SK-N-SH treated with all-trans-retinoic acid at 6 μM for 48 hours (cell line): ENCODE results near the gene NUDT4B.
"Not testable (repeated sequence)": the region's sequence is repeated elsewhere in the genome, so short reads cannot be mapped to it uniquely, and the experiment has no call there.

Experiments
- ARNTL ChIP-seq: fragments of 450-650 bp; formaldehyde crosslinking; IDR thresholded peaks from 2 replicates; pipeline ENCODE4 v1.5.0; 2020; ENCODE audit warnings: low read depth, mild to moderate bottlenecking, moderate library complexity, borderline replicate concordance
- CSDC2 ChIP-seq: fragments of 250-450 bp; sonication (Bioruptor Pico); IDR thresholded peaks from 2 replicates; pipeline ENCODE4 v1.5.0; 2020; ENCODE audit warnings: mild to moderate bottlenecking, moderate library complexity
- ESRRG ChIP-seq: fragments of 250-450 bp; sonication (Bioruptor Pico); IDR thresholded peaks from 2 replicates; pipeline ENCODE4 v1.6.1; 2021; ENCODE audit warnings: mild to moderate bottlenecking
- GLIS3 ChIP-seq: fragments of 250-450 bp; sonication (Bioruptor Pico); IDR thresholded peaks from 2 replicates; pipeline ENCODE4 v1.5.0; 2020; ENCODE audit warnings: mild to moderate bottlenecking, moderate library complexity
- ISL1 ChIP-seq: fragments of 250-450 bp; sonication (Bioruptor Pico); IDR thresholded peaks from 2 replicates; pipeline ENCODE4 v2.1.2; 2022; ENCODE audit warnings: mild to moderate bottlenecking, moderate library complexity
- OSR1 ChIP-seq: fragments of 250-450 bp; sonication (Bioruptor Pico); IDR thresholded peaks from 2 replicates; pipeline ENCODE4 v1.8.0; 2022; ENCODE audit warnings: moderate library complexity, mild to moderate bottlenecking, inconsistent platforms
- RARB ChIP-seq: fragments of 250-450 bp; sonication (Bioruptor Pico); IDR thresholded peaks from 2 replicates; pipeline ENCODE4 v1.8.0; 2021; ENCODE audit warnings: mild to moderate bottlenecking, moderate library complexity
- SNAI2 ChIP-seq: fragments of 250-450 bp; sonication (Bioruptor Pico); IDR thresholded peaks from 2 replicates; pipeline ENCODE4 v1.5.0; 2020; ENCODE audit warnings: mild to moderate bottlenecking, moderate library complexity
- ZFP3 ChIP-seq: fragments of 250-450 bp; sonication (Bioruptor Pico); IDR thresholded peaks from 2 replicates; pipeline ENCODE4 v1.5.0; 2020; ENCODE audit warnings: mild to moderate bottlenecking, moderate library complexity
- ZFP30 ChIP-seq: fragments of 450-650 bp; formaldehyde crosslinking; IDR thresholded peaks from 2 replicates; pipeline ENCODE4 v1.5.0; 2022; ENCODE audit warnings: mild to moderate bottlenecking, moderate library complexity
- ZNF565 ChIP-seq: fragments of 450-650 bp; formaldehyde crosslinking; conservative IDR thresholded peaks from 2 replicates; pipeline ENCODE4 v1.5.0; 2020; ENCODE audit warnings: low read depth, mild to moderate bottlenecking, moderate library complexity
- TF ChIP-seq, protein P1 (sequence below): fragments of 250-450 bp; sonication (Bioruptor Pico); IDR thresholded peaks from 2 replicates; pipeline ENCODE4 v1.8.0; 2020; ENCODE audit warnings: mild to moderate bottlenecking, moderate library complexity, borderline replicate concordance
- TF ChIP-seq, protein P2 (sequence below): fragments of 250-450 bp; sonication (Bioruptor Pico); IDR thresholded peaks from 2 replicates; pipeline ENCODE4 v1.5.1; 2020; ENCODE audit warnings: low read depth, mild to moderate bottlenecking, moderate library complexity

DNA sequence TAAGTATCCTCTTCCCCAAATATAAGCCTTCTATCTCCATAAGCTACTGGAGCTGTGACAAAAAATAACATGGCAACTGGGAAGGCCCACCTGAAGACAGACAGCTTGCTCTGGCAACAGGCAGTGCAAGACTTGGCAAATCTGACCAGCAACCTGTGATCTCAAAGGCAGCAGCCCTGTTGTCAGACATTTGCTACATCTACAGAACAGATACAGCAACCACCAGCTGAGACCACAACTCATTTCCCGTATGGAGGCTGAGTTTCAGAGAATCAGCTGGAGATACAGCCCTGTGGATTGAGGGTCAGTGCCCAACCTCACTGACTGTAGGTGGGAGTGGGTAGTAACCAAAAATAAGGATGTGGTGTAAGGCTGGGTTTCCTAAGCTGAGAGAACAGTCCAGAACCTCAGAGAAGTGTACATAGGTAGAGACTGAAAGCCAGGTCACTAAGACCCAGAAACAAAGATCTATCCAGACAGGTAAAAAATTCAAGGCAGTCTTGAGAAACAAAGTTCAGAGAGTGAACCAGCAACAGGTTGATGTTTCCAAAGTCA lies 31.5 kb upstream of the NUDT4B start:
- TF ChIP-seq RARB (CRISPR knock-in tag); CSDC2; ZFP30 (CRISPR knock-in tag); SNAI2; GLIS3 (CRISPR knock-in tag); ESRRG; ZNF565 (CRISPR knock-in tag); ZFP3 (CRISPR knock-in tag); OSR1; ISL1 (CRISPR knock-in tag); ARNTL: not testable (repeated sequence)
- TF ChIP-seq, protein P1, sequence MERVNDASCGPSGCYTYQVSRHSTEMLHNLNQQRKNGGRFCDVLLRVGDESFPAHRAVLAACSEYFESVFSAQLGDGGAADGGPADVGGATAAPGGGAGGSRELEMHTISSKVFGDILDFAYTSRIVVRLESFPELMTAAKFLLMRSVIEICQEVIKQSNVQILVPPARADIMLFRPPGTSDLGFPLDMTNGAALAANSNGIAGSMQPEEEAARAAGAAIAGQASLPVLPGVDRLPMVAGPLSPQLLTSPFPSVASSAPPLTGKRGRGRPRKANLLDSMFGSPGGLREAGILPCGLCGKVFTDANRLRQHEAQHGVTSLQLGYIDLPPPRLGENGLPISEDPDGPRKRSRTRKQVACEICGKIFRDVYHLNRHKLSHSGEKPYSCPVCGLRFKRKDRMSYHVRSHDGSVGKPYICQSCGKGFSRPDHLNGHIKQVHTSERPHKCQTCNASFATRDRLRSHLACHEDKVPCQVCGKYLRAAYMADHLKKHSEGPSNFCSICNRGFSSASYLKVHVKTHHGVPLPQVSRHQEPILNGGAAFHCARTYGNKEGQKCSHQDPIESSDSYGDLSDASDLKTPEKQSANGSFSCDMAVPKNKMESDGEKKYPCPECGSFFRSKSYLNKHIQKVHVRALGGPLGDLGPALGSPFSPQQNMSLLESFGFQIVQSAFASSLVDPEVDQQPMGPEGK (CRISPR knock-in tag): not testable (repeated sequence)
- TF ChIP-seq, protein P2, sequence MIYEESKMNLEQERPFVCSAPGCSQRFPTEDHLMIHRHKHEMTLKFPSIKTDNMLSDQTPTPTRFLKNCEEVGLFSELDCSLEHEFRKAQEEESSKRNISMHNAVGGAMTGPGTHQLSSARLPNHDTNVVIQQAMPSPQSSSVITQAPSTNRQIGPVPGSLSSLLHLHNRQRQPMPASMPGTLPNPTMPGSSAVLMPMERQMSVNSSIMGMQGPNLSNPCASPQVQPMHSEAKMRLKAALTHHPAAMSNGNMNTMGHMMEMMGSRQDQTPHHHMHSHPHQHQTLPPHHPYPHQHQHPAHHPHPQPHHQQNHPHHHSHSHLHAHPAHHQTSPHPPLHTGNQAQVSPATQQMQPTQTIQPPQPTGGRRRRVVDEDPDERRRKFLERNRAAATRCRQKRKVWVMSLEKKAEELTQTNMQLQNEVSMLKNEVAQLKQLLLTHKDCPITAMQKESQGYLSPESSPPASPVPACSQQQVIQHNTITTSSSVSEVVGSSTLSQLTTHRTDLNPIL: not testable (repeated sequence)
